HG03135 (cell line): ENCODE measurements around the gene ERG.

Experiments
- ATAC-seq: cut with Tn5 transposase; IDR thresholded peaks from one replicate; pipeline ENCODE4 v1.9.1; 2021; ENCODE audit warnings: mild to moderate bottlenecking, moderate library complexity; ENCODE audit not compliant: unreplicated experiment

ERG gene

GRCh38 chr21:38399103-38399502 lies 99.2 kb downstream of the ERG start:
- ATAC-seq, result no peak

DNA sequence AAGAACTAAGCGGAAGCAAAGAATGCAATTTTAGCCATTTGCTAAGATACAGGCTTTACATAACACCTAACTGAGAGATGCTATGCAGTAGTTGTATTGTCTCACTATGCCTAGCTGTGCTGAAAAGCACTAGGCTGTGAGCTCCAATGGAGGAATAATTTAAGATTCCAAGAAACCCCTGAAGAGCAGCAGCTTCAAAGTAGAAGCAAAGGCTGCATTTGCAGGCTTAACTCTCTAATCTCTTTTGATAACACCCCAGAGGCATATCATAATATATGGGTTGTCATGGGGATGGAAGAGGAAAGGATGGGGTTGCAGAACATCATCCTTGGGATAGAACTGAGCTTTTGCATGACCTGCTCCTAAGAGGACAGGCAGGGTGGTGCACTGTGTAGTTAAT lies 102.0 kb downstream of the ERG start:
- ATAC-seq, result no peak

GRCh38 chr21:38395581-38395980 lies 102.7 kb downstream of the ERG start:
- ATAC-seq, result no peak

DNA sequence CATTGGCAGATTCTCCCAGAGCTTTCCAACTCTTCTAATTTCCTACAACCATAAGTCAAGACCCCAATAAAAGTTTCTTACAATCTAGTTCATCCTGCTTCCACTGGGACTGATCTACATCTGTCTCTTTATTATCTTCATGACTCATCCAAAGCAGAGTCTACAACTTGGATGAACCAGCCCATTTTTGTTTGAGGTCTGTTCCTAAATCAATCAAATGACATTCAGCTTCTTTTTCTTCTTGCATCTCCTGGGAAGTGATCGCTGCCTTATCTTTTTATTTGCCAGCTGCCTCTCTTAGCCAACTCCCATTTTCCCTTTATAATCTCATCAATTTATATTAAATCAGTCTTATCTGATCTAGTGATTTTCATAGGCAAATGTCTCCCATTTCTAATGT lies 105.6 kb downstream of the ERG start:
- ATAC-seq, result no peak

DNA sequence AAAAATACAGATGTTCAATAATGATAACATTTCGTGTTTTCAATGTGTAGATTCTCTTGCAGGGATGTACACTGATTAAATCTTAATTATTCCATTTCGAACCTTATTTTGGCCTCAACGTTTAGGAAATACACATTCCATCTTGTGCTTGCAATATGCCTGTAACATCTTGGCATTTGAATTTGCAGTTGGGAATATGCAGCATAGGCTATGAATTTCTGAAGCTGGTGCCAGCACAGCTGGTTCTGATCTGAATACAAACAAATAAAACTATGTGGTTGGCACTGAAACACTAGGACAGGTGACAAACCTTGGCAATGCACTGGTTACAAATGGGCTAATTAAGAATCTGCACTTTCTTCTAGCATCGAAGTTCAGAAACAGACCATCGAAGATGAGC lies 108.4 kb downstream of the ERG start:
- ATAC-seq, result no peak

DNA sequence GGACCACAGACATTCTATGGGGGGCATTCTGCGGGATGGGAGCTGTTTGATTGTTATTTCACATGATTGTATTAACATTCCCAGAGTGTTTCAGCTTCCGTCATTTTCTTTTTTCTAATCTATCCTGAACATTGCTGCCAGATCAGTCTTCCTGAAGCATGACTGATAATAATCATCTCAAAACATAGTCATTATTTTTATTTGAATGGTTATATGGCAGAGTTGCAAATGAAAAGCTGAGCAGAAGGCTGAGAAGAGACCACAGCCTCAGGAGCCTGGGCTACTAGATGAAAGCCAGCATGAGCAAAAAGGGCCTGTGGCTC lies 109.0 kb downstream of the ERG start:
- no peak for ATAC-seq

GRCh38 chr21:38388647-38389353 lies 109.5 kb downstream of the ERG start:
- no peak for ATAC-seq

- no peak for ATAC-seq
These were observed 110.1 kb downstream of the ERG start for GRCh38 chr21:38388203-38388602.

DNA sequence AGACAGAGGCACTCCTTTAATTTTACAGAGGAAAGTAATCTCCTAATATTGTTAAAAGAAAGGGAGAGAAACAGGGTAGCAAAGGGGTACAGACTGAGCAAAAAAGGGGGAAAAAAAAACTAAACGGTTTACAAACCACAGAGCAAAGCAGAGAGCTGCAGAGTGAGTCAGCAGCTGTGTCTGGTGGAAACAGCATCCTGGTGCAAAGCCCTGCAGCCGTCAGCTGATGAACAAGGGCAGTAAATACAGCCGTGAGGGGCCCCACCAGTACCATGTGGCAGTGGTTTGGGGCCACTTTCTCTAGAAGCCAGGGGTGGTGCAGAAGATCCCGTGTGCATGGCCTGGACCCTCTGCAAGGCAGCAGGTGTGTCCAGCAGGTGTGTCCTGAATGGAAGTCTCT lies 111.3 kb downstream of the ERG start:
- ATAC-seq, result no peak

GRCh38 chr21:38385427-38386175 lies 112.7 kb downstream of the ERG start:
- ATAC-seq, result no peak

DNA sequence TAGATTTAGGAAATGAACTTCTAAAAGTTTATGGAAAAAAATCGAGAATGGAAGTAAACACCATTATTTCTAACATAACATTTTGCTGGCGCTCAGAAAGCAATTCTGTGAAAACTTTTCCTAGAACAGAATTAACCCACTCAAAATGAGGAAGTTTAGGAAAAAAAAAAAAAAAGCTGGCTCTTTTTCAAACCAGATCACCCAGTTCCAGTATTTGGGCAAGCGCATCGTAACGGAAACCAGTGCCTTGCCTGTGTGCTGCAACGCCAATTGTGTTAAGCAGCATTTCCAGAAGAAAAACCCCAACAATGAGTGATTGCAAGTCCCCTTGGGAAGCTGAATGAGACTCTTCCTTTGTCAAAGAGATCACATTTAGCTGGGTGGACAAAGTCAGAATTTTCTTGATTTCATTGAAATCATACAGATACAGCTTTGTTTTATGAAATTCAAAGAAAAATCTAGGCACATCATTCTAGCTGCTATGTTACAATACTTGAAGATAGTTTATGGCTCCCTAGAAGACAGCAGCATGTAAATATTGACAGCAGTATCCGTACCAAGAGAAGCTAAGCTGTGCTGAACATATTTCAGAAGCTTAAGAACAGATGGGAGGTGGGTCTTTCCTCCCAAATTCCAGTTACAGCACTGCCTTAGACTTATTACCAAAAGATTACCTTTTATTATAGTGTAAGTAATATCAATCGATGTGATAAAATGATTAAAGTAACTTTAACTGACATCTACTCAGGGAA lies 113.4 kb downstream of the ERG start:
- no peak for ATAC-seq

DNA sequence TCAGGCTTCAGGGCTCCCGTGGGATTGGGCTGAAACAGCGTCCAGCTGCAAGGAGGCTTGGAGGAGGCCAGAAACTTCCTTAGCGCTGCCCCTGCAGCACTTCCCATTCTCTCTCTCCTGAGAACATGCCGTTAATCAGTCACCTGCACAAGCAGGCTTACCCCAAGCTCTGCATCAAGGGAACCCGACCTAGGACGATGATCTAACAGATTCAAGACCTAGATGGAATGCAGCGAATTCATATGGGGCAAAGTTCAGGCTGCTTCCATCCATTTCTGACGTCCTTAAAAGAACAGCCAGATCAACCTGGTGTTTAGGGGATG lies 114.1 kb downstream of the ERG start:
- no peak for ATAC-seq

GRCh38 chr21:38383411-38384237 lies 114.7 kb downstream of the ERG start:
- ATAC-seq, result no peak

GRCh38 chr21:38380481-38381137 lies 117.7 kb downstream of the ERG start:
- no peak for ATAC-seq

- ATAC-seq, result no peak
These were observed 119.1 kb downstream of the ERG start for GRCh38 chr21:38379147-38379546.

DNA sequence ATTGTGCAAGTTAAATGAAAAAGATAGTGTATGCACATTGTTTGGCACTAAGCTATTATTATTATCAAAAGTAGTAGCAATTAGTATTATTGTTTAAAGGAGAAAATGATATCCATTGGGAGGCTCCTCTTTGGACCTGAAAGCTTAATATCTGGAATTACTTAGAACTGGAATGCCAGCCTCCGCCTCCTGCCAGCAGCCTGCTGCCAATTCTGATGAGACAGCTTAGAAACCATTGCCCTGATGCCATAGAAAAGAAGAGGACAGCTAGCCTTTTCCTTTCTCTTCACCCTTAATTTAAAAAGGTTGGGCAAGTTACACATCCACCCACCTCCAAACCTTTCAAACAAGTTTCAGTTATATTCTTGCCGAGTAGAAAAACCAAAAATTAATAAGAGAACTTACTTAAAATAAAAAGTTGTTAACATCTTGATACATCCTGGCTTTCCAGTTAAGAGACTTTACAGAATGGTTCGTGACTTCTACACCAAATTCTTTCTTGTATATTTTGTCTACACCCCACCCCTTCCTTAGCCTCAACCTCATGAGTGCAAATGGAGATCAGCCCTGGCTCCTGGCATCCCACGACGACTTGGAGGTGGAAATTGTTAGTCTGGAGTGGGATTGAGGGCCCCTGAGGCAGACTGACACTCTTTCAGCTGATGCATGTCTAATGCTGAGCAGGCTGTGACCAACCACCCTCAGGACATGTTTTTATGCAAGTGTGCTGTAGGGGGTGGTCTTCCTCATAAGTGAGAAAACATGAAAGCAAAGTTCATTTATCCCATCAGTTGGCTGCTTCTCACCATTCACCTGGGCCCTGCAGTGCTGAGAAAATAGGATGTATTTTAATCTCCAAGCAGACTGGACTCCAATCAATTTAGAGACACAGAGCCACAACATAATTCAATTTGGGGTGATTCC lies 120.8 kb downstream of the ERG start:
- no peak for ATAC-seq

DNA sequence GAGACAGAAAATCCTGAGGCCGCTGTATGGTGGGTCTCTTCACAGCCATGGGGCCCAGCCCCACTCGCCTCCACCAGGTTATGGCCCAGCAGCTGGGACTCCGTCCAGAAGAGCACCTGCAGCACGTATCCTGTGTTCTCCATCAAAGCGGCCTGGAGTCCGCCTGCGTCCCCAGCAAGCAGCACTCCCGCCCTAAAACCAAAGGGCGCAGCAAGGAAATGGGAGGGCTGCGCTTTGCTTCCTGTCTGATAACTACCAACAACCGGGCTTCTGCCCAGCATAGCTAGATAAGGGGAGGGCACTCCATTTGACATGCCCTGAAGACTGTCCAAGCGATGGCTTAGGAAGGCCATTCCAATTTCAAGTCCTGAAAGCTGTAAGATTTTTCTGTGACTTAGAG lies 121.6 kb downstream of the ERG start:
- no peak for ATAC-seq

DNA sequence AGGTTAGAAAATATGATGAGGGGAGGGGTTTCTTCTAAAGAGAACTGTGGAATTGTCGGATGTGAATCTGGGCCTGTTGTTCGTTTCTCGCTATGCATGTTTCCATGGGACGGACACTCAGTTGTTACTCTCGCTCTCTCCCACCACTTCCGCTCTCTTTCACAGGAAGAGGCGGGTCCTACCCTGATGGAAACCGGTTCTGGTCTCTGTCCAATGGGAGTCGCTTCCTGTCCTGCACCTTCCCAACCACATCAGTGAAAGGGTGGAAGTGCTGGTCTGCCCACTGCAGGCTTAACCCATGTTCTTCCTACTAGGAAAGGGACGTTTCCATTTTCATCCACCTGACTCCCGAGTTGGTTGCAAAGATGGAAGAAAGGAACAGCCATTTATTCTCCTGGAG lies 122.0 kb downstream of the ERG start:
- ATAC-seq, result no peak

GRCh38 chr21:38367646-38368045 lies 130.6 kb downstream of the ERG start:
- ATAC-seq, result no peak

DNA sequence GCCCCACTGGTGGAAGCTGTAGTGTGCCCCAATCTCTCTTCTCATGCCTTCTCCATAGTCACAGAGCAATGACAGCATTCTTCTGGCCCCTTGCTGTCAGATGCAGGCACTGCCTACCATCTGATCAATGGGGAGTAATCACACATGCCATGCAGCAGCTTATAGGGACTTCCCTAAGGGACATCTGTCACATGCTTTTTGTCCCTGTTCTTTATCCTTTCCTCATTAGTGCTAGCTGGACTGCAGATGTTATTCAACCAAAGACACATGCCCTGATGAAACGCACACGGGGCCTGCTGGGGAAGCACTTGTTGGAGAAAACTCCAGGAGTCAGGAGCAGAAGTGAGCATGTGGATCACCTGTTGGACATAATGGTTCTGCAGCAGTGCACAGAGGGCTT lies 132.8 kb downstream of the ERG start:
- ATAC-seq, result no peak
